HG03135 (cell line): Measurements from ENCODE around the gene PDZK1IP1.
"Not testable (repeated sequence)": the region's sequence is repeated elsewhere in the genome, so short reads cannot be mapped to it uniquely, and the experiment has no call there.

ENCODE experiments used
- ATAC-seq: cut with Tn5 transposase; IDR thresholded peaks from one replicate; pipeline ENCODE4 v1.9.1; 2021; ENCODE audit warnings: mild to moderate bottlenecking, moderate library complexity; ENCODE audit not compliant: unreplicated experiment

Gene PDZK1IP1

GRCh38 chr1:47181955-47182675 lies 7.7 kb downstream of the PDZK1IP1 start:
- ATAC-seq: no peak

GRCh38 chr1:47181095-47181954 lies 8.5 kb downstream of the PDZK1IP1 start:
- ATAC-seq: no peak

DNA sequence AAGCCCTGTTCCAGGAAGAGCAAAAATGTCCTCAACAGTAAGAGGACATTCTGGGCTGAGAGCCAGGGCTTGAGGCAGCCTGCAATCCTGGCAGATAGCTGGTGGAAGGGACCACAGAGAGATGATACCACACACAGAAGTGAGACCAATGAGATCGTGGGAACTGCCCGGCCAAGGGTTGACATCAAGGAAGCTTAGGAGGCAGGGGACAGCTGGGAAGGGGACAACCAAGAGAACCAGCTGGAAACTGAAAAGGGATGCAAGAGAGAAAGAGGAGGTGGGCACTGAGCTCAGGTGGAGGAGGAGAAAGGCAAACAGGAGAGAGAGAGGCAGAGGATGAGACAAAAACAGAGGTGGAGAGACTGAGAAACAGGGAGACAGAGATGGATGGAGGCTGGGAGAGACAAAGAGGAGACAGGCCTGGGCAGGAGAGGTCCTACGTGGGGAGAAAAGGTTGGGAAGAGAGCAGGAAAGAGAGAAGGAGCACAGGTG lies 9.2 kb downstream of the PDZK1IP1 start:
- no peak for ATAC-seq

GRCh38 chr1:47179988-47180563 lies 9.8 kb downstream of the PDZK1IP1 start:
- no peak for ATAC-seq

GRCh38 chr1:47179017-47179987 lies 10.5 kb downstream of the PDZK1IP1 start:
- ATAC-seq: peak; percentile 78

DNA sequence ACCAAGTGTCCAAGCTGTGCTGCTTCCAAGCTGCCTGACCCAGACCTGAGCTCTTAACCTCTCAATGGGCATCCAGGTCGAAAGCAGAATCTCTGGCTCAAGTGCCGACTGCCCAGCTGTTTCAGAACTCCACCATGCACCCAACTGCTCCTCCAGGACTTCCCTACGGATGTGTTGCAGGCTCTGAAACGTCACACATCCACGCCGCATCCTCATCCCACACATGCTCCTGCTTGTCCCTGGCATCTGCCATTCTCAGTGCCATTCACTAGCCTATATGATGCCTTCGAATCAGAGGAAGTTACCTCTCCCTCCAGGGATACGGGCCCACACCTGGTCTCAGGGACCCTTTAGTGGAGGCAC lies 11.2 kb downstream of the PDZK1IP1 start:
- no peak for ATAC-seq

- ATAC-seq: no peak
These were observed 11.8 kb downstream of the PDZK1IP1 start for GRCh38 chr1:47178020-47178419.

DNA sequence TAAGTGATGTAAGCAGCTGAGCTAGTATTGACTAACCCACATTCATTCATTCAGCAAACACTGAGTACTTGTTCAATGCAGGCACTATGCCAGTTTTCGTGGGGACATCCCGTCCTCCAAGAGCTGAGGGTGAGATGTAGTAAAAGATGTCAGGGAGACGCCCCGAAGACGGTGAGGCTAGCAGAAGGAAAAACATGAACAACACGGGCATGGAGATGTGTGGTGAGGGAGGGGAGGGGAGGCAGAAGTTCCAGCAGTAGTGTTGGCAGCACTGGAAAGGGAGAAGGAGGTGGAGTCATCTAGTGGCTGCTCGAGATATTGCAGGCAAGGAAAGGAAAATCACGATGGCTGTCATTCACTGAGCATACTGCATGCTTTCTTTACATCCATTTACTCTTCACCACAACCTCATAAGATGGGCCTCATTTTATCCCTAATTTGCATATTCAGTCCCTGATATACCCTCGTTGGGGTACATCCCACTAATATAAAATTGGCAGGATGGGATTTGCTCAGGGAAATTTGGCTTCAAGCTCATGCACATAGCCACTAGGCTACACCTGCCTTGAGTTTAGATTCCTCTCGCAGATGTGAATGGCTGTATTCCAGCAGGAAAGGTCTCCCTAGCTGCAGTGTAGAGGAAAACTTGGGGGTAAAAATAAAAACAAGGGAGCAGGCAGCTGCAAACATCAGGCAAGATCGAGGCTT lies 14.5 kb downstream of the PDZK1IP1 start:
- no peak for ATAC-seq

DNA sequence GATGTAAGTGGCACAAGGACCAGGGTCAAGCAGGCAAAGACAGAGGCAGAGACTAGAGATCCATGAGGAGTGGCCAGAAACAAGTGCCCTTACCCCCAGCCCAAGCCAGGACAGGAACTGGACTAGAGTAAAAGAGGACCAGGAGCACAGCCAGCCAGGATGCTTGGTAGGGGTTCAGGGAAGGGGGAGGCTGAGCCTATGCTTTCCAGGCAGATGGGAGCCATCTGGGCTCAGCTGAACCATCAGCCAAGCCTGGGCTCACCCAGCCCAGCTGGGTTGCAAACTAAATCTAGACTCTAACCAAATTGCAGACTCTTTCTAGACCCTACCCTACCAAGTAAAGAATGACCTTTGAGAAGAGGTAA lies 15.2 kb downstream of the PDZK1IP1 start:
- ATAC-seq: no peak

GRCh38 chr1:47172782-47173181 lies 17.1 kb downstream of the PDZK1IP1 start:
- ATAC-seq: no peak

DNA sequence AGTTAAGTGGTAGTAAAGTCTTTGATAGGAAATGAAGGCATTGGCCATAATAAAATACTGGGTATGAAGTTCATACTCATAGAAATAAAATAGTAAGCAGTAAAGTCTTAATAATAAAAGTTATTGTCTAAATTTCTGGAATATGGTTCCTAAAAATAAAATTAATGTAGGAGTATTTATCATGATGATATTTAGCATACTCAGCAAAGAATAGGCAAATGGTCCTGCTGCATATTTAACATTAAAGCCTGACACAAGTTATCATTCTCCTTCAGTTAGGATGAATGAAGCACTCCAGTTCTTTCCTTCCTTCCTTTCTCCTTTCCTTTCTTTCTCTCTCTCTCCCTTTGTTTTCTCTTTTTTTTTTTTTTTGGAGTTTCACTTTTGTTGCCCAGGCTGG lies 25.3 kb downstream of the PDZK1IP1 start:
- ATAC-seq: no peak

GRCh38 chr1:47161298-47162040 lies 28.4 kb downstream of the PDZK1IP1 start:
- no peak for ATAC-seq

GRCh38 chr1:47160716-47161115 lies 29.1 kb downstream of the PDZK1IP1 start:
- ATAC-seq: no peak

DNA sequence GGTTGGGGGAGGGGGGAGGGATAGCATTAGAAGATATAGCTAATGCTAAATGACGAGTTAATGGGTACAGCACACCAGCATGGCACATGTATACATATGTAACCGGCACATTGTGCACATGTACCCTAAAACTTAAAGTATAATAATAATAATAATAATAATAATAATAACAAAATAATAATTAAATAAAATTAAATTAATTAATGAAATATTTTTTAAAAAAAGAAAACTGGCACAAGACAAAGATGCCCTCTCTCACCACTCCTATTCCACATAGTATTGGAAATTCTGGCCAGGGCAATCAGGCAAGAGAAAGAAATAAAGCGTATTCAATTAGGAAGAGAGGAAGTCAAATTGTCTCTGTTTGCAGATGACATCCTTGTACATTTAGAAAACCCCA lies 31.9 kb downstream of the PDZK1IP1 start:
- ATAC-seq: not testable (repeated sequence)

GRCh38 chr1:47156457-47156856 lies 33.4 kb downstream of the PDZK1IP1 start:
- ATAC-seq: not testable (repeated sequence)

GRCh38 chr1:47149162-47149561 lies 40.7 kb downstream of the PDZK1IP1 start:
- not testable (repeated sequence) for ATAC-seq

DNA sequence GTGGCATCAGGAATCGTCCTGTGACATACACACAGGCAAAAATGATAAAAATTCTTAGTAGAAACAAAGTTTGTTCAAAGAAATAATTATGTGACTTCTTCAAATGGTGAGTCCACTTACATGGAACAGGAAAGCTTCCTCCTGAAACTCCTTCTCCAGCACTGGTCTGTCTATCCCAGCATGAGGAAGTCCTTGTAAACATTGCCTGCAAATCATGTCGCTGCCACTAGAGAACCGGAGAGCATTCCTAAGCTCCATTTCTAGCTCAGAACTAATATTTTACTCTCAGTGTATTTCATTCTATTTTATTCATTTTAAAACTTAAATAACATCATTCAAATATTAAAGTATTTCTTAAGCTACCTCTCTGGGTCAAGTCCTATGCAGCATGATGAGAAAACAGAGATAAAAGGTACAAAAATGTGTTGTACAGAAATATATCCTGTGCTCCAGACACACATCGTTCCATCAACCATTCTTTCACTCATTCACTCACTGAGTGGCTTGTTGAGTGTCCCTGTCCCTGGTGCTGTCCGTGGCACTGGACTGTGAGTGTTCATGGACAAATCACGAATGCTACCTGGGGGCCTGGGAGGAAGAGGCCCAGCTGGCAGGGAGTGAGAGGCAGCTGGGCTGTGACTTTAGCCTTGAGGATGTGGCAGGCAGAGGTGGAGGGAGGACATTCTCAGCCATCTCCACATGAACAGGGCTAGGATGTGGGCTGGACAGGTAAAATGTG lies 42.6 kb downstream of the PDZK1IP1 start:
- no peak for ATAC-seq

GRCh38 chr1:47146495-47146894 lies 43.3 kb downstream of the PDZK1IP1 start:
- not testable (repeated sequence) for ATAC-seq

DNA sequence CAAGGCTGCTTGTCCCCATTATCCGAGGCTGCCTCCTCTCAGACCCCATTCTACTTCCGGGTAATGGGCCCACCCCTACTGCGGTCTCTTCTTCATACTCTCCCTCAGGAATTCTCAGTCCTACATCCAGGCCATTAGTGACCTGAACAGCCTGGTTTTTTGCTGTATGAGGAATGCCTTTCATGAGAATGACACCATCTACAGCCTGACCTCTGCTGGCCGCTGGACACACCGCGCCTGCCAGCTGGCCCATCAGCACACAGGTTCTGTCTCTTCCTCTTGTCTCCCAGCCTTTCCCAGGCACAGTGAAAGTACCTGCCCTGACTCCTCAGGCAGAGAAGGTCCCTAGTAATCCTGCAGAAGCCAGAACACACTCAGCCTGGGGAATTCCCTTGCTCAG lies 46.2 kb downstream of the PDZK1IP1 start:
- not testable (repeated sequence) for ATAC-seq
